NCI-H748 (cell line): Measurements from ENCODE around the gene DBF4.
"Not testable (repeated sequence)": the region's sequence is repeated elsewhere in the genome, so short reads cannot be mapped to it uniquely, and the experiment has no call there.

ENCODE experiments used
- DNase-seq: peaks from one replicate; lab custom pipeline; 2025; ENCODE audit not compliant: unreplicated experiment; lab: John Stamatoyannopoulos, UW

DBF4 gene, protein sequence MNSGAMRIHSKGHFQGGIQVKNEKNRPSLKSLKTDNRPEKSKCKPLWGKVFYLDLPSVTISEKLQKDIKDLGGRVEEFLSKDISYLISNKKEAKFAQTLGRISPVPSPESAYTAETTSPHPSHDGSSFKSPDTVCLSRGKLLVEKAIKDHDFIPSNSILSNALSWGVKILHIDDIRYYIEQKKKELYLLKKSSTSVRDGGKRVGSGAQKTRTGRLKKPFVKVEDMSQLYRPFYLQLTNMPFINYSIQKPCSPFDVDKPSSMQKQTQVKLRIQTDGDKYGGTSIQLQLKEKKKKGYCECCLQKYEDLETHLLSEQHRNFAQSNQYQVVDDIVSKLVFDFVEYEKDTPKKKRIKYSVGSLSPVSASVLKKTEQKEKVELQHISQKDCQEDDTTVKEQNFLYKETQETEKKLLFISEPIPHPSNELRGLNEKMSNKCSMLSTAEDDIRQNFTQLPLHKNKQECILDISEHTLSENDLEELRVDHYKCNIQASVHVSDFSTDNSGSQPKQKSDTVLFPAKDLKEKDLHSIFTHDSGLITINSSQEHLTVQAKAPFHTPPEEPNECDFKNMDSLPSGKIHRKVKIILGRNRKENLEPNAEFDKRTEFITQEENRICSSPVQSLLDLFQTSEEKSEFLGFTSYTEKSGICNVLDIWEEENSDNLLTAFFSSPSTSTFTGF

DNA sequence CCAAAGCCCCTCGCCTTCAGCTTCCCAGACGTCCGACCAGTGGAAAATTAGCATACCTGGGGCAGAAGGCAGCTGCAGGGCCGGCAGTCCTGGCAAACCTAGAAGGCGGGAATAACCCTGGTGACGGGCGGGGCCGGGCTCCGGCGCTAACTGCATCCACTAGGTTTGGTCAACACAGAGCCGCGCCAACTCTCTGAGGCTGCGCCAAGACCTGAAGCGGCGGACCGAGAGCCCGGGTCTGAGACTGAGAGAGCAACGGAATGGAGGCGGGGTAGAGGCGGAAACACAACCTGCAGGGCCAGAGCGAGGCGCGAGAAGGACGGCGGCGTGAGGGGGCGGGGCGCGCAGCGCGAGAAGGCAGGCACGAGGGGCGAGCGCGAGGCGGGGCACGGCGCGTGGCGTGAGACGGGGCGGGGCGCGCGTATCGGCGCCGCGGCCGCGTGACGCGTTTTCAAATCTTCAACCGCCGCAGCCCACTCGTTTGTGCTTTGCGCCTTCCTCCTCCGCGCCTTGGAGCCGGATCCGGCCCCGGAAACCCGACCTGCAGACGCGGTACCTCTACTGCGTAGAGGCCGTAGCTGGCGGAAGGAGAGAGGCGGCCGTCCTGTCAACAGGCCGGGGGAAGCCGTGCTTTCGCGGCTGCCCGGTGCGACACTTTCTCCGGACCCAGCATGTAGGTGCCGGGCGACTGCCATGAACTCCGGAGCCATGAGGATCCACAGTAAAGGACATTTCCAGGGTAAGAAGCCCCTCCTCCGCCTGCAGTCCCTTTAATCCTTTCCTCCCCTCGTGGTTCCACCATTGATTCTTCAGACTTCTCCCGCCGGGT is at the start of gene DBF4, which contains the start of gene SLC25A40:
Gene DBF4, plus strand, starts transcription at position 454 of the 829 bp plus-strand sequence. Its CDS starts 240 bp downstream, at position 694.
Gene SLC25A40, minus strand, starts transcription at position 321 of the 829 bp plus-strand sequence. CDS start 17,633 bp downstream, outside the sequence.
- DNase-seq: peak; percentile 98

- not testable (repeated sequence) for DNase-seq
Observed at GRCh38 chr7:87828383-87828782, 47.9 kb upstream of the DBF4 start.

DNA sequence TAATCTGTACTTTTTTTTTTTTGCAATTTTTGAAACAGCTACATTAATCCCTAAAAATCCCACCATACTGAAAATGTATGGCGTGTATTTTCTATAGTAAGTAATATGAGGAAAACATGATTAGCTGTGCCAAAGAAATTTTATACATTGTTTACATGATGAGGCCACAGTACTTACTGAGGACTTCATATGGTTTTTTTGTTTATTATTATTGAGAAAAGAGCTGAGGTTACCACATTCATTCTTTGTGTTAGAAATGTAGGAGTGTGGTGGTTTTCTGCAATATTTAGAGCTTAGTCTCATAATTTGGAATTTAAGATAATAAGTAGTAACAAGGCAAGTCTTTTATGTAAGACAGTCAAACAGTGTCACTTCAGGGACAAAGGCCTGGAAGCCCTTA is 45.2 kb upstream of the DBF4 start:
- DNase-seq: no peak

- DNase-seq: peak; percentile 36
Observed at GRCh38 chr7:87833130-87833529, 43.2 kb upstream of the DBF4 start.

GRCh38 chr7:87837597-87837996 is 38.7 kb upstream of the DBF4 start:
- peak; percentile 28 for DNase-seq

DNA sequence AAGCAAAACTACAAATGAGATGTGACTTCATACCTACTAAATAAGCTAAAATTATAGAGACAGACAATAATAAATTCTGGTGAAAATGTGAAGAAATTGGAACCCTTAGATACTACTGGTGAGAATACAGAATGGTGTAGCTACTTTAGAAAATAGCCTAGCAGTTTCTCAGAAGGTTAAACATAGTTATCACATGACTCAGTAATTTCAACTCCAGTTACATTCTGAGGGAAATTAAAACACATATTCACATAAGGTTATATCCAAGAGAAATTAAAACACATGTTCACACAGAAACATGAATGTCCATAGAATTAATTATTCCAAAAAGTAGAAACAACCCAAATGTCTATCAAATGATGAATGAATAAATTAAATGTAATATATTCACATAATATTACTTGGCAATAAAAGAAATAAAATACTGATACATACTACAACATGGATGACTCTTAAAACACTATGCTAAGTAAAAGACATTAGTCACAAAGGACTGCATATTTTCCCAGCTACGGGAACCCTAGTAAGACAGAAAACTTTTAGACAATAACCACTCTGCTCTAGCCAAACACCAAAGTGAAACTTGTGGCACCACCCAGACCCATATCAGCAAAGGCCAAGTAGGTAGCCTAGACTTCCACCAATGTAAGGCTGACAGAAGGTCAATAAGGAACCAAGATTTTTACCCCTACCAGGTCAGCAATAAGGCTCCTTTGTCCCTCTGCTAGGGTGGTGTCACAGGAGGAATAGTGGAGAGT is 25.3 kb upstream of the DBF4 start:
- no peak for DNase-seq

GRCh38 chr7:87852306-87852705 is 24.0 kb upstream of the DBF4 start:
- no peak for DNase-seq

- no peak for DNase-seq
Observed at GRCh38 chr7:87853237-87853864, 22.9 kb upstream of the DBF4 start.

GRCh38 chr7:87858417-87859100 is 17.7 kb upstream of the DBF4 start:
- no peak for DNase-seq

- no peak for DNase-seq
Observed at GRCh38 chr7:87866089-87866488, 10.2 kb upstream of the DBF4 start.

DNA sequence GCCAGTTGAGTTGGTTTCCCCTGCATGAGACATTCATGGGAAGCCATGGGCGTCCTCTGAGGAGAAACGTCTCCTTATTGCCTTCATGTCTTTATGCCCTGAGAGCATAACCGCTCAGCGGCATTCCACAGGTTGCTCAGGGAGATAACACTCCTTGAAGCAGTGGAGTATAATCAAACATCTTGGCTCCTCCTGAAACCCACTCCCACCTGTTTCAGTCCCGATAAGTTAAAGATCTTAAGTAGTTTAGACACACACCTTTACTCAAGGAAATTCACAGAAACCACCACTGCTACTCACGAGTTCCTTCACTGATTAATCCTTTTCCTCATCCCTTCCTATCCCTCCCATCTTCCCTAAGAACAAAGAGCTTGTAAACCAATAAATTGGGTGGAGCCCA is 9.8 kb upstream of the DBF4 start:
- DNase-seq: not testable (repeated sequence)

GRCh38 chr7:87870471-87870870 is 5.8 kb upstream of the DBF4 start:
- DNase-seq: no peak

DNA sequence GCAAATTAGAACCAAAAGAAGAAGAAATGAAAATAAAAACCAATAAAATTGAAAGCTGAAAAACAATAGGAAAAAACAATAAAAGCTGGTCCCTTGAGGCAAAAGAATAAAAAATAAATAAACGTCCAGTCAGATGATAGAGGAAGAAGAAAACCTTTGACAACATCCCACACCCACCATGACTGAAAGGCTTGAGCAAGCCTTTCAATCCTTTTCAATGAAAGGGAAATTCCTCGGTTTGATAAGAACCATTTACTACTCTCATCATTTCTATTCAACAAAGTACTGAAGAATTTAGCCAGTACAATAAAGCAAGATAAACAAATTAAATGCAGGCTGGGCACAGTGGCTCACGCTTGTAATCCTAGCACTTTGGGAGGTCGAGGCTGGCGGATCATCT is 3.9 kb upstream of the DBF4 start:
- no peak for DNase-seq

- DNase-seq: not testable (repeated sequence)
Observed at GRCh38 chr7:87873328-87873727, 3.0 kb upstream of the DBF4 start.

GRCh38 chr7:87874066-87874465 is 2.2 kb upstream of the DBF4 start:
- no peak for DNase-seq

DNA sequence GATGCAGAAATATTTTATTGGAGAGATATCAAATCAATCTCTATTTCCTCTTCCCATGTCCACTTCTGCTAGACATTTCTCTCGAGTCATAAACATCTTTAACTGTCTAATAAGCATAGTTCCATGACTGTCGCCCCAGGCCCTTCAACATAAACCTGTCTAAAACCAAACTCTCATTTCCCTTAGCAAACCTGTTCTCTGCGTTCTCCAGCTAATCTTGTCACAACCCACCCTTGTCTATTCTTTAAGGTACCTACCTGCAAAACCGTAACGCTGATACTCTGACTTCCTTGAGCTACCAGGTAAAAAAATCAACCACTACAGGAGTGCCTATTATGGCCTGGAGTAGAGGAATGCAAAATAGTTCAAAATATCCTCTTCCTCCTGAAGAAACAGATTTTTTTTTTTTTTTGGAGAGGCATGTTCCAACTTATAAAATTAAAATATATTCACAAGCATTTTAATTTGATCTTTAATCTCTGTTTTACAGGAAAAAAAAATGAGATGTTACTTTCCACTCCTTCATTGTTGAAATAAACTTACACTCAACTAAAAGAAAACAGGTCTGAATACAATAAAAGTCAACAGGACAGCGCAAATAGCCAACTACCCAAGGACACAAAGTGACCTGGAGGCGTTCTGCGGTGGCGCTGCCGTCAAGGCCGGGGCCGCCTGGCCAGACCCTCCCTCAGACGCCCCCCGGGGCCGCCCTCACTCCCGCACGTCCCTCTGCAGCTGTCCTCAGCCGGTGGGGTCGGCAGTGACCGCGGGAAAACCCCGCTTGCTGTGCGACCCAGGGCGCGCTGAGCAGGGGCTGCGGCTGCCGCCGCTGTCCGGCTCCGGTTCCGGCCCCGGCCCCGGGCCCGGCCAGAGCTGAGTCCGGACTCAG is 898 bp upstream of the DBF4 start:
- DNase-seq: peak; percentile 78

GRCh38 chr7:87876869-87877234 is 559 bp downstream of the DBF4 start:
- peak; percentile 76 for DNase-seq

DNA sequence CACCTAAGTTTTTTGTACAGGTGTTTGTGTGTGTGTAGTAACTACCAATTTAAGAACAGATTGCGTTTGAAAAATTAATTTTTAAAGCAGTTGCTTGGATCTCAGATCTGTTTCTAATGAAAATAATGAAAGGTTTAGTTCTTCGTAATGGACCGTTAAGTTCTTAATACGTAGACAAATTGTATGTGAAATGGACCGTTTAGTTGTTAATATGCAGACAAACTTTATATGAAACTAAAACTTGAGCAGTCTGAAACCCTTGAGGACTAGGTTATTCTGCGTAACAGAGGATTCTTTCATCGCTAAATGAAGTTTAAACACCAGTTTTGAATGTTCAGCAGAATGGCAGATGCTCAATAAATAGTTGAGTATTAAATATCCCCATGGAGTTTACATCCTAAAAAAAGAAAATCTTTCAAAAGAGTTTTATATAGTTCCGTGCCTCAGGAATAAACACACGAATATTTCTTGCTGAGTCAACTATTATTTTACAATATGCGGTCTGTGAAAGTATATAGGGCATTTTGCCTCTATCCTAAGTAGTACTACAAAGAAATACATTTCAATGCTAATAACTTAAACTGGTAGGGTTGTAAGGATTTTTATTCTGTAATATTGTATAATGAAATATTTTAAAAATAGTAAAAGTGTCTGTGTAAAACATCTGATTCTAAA is 1.2 kb downstream of the DBF4 start:
- no peak for DNase-seq
